Ascending aorta (tissue), 2 donors: ENCODE results near the gene DCUN1D2. TPM values are rescaled to one million over a fixed set of nuclear protein-coding genes. Genes with fewer than 3 reads are reported as not detected.
A peak's percentile ranks its signal among the peaks of the same experiment; 100 is the strongest.
"Not testable (repeated sequence)": the region's sequence is repeated elsewhere in the genome, so short reads cannot be mapped to it uniquely, and the experiment has no call there.

Source experiments
- DNase-seq, 2 donors: peaks; one replicate each; pipeline ENCODE4 v3.0.0-alpha.2; 2019; ENCODE audit warnings: low spot score in 2 of 2
- H3K27ac ChIP-seq, 2 donors: fragments of 200-600 bp; sonication (generic); one replicate each; pipeline ENCODE4 v1.5.1; 2016 to 2017; ENCODE audit warnings: mild to moderate bottlenecking in 1 of 2
- H3K27me3 ChIP-seq: fragments of 200-600 bp; sonication (generic); one replicate; pipeline ENCODE4 v1.5.1; 2017
- H3K36me3 ChIP-seq, 2 donors: fragments of 200-600 bp; sonication (generic); one replicate each; pipeline ENCODE4 v1.5.1; 2016
- H3K4me1 ChIP-seq, 2 donors: fragments of 200-600 bp; sonication (generic); one replicate each; pipeline ENCODE4 v1.5.1; 2016 to 2017; ENCODE audit warnings: mild to moderate bottlenecking in 1 of 2
- H3K4me3 ChIP-seq, 2 donors: fragments of 200-600 bp; sonication (generic); one replicate each; pipeline ENCODE4 v1.5.1; 2016 to 2017; ENCODE audit warnings: mild to moderate bottlenecking in 1 of 2
- H3K9me3 ChIP-seq, 2 donors: fragments of 200-600 bp; sonication (generic); one replicate each; pipeline ENCODE4 v1.5.1; 2016
- intact Hi-C: fragments of 100-400 bp; cut with DNase I; formaldehyde crosslinking; loops from one replicate; pipeline ENCODE4 v1.15.1; 2023
- total RNA-seq: library from RNA; depleted of rRNA; stranded (reverse); fragments of >200 nt; gene quantifications from one replicate; pipeline ENCODE4 v1.1.0, GENCODE V29; 2016
- TF ChIP-seq, protein P1 (sequence below), 3 experiments: fragments of 200-600 bp in 2 of 3; fragments of 450-650 bp in 1 of 3; sonication (generic) in 2 of 3; IDR thresholded peaks; one replicate each; pipeline ENCODE4 v1.5.1; 2016 to 2019; ENCODE audit warnings: antibody characterized with exemption in 3 of 3, mild to moderate bottlenecking in 1 of 3, moderate library complexity in 1 of 3

DCUN1D2 gene
- total RNA-seq, 1 donor from 2014 or later: 5.9 TPM

GRCh38 chr13:113526466-113527220, 36.1 kb upstream of the DCUN1D2 start:
- Histone ChIP-seq H3K27me3 (no peaks in the 10 kb centered on the region), H3K27ac (no peak overlapping the region), H3K9me3 (no peaks in the 10 kb centered on the region), H3K36me3 (peaks cover 43 to 94% of the 10 kb centered on the region in 2 donors), H3K4me3 (no peak overlapping the region), H3K4me1 (no peaks in the 10 kb centered on the region)
- intact Hi-C loops: no loop called here
- DNase-seq: peak in 1 of 2 donors; percentile 21
- TF ChIP-seq, protein P1, sequence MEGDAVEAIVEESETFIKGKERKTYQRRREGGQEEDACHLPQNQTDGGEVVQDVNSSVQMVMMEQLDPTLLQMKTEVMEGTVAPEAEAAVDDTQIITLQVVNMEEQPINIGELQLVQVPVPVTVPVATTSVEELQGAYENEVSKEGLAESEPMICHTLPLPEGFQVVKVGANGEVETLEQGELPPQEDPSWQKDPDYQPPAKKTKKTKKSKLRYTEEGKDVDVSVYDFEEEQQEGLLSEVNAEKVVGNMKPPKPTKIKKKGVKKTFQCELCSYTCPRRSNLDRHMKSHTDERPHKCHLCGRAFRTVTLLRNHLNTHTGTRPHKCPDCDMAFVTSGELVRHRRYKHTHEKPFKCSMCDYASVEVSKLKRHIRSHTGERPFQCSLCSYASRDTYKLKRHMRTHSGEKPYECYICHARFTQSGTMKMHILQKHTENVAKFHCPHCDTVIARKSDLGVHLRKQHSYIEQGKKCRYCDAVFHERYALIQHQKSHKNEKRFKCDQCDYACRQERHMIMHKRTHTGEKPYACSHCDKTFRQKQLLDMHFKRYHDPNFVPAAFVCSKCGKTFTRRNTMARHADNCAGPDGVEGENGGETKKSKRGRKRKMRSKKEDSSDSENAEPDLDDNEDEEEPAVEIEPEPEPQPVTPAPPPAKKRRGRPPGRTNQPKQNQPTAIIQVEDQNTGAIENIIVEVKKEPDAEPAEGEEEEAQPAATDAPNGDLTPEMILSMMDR (IDR thresholded peaks at IDR 0.05): no peak

GRCh38 chr13:113522438-113522837, 31.9 kb upstream of the DCUN1D2 start:
- H3K9me3 ChIP-seq, H3K4me1 ChIP-seq, H3K27ac ChIP-seq, intact Hi-C loops, H3K4me3 ChIP-seq, H3K27me3 ChIP-seq: not testable (repeated sequence)
- peak in 1 of 2 donors; percentile 45 for DNase-seq
- peaks cover 58 to 90% of the 10 kb centered on the region in 2 donors for H3K36me3 ChIP-seq

DNA sequence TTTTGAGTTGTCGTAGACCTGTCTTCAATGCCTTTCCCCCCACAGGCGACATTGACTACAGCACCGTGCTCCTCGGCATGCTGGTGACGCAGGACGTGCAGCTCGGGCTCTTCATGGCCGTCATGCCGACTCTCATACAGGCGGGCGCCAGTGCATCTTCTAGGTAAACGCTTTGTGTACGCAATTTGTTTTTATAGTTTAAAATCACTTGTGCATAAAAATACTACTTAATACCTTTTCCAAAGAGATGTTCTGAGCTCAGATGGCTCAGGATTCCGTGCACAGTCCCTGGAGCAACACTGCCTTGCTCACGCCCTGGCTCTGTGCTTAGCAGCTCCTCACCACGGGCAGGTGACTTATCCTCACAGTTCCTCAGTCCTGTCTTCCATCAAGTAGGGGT, 30.1 kb upstream of the DCUN1D2 start:
- Histone ChIP-seq H3K27ac (no peak overlapping the region), H3K4me3 (no peak overlapping the region), H3K9me3 (no peaks in the 10 kb centered on the region), H3K36me3 (peaks cover 54 to 78% of the 10 kb centered on the region in 2 donors), H3K27me3 (no peaks in the 10 kb centered on the region), H3K4me1 (no peaks in the 10 kb centered on the region)
- DNase-seq: peak in 1 of 2 donors; percentile 54
- intact Hi-C loops: no loop called here
- TF ChIP-seq, protein P1 (IDR thresholded peaks at IDR 0.05): no peak

DNA sequence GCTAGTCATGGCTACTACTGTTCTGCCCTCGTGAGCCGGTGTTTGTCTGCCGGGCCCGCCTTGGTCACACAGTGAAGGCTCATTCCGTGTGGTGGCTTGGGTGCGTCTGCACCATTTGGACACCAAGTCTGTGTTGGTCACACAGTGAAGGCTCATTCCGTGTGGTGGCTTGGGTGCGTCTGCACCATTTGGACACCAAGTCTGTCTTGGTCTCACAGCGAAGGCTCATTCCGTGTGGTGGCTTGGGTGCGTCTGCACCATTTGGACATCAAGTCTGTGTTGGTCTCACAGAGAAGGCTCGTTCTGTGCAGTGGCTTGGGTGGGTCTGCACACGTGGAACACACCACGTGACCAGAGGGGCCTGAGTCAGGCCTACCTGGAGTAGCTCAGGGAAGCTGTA, 29.0 kb upstream of the DCUN1D2 start:
- Histone ChIP-seq H3K27ac (no peak overlapping the region), H3K27me3 (no peaks in the 10 kb centered on the region), H3K4me1 (no peaks in the 10 kb centered on the region), H3K36me3 (peaks cover 53 to 72% of the 10 kb centered on the region in 2 donors), H3K4me3 (no peak overlapping the region), H3K9me3 (no peaks in the 10 kb centered on the region)
- peak in 1 of 2 donors; percentile 42 for DNase-seq
- intact Hi-C loops: no loop called here
- TF ChIP-seq, protein P1 (IDR thresholded peaks at IDR 0.05): no peak

GRCh38 chr13:113518076-113518803, 27.7 kb upstream of the DCUN1D2 start:
- H3K27me3 ChIP-seq: no peaks in the 10 kb centered on the region
- intact Hi-C loops: no loop called here
- H3K27ac ChIP-seq: no peak overlapping the region
- no peak overlapping the region for H3K4me3 ChIP-seq
- H3K9me3 ChIP-seq: no peaks in the 10 kb centered on the region
- TF ChIP-seq, protein P1 (IDR thresholded peaks at IDR 0.05): no peak
- peak in 1 of 2 donors; percentile 39 for DNase-seq
- H3K4me1 ChIP-seq: no peaks in the 10 kb centered on the region
- H3K36me3 ChIP-seq: peaks cover 47 to 75% of the 10 kb centered on the region in 2 donors

DNA sequence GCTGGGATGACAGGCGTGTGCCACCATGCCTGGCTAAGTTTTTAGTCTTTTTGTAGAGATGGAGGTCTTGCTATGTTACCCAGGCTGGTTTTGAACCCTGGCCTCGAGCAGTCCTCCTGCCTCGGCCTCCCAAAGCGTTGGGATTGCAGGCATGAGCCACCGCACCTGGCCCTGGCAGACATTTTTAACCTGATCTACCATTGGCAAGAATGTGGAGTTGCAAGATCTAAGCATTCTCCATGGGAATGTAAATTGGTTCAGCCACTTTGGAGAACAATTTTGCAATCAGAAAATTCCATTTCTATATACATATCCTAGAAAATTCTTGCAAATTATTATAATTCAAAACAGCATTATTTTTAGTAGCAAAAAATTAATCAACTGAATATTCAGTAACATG, 24.3 kb upstream of the DCUN1D2 start:
- intact Hi-C loops: no loop called here

More for the DNA sequence above, 24.3 kb upstream of the DCUN1D2 start:
- H3K4me3 ChIP-seq: no peak overlapping the region
- H3K27ac ChIP-seq: no peak overlapping the region
- TF ChIP-seq, protein P1 (IDR thresholded peaks at IDR 0.05): no peak
- H3K36me3 ChIP-seq: peaks cover 41 to 72% of the 10 kb centered on the region in 2 donors
- H3K27me3 ChIP-seq: no peaks in the 10 kb centered on the region
- DNase-seq: peak in 1 of 2 donors; percentile 48
- H3K9me3 ChIP-seq: no peaks in the 10 kb centered on the region
- H3K4me1 ChIP-seq: no peaks in the 10 kb centered on the region
